GM18498 (cell line): Measurements from ENCODE around the gene LILRB1.
"Not testable (repeated sequence)": the region's sequence is repeated elsewhere in the genome, so short reads cannot be mapped to it uniquely, and the experiment has no call there.

Experiments
- ATAC-seq: cut with Tn5 transposase; IDR thresholded peaks from one replicate; pipeline ENCODE4 v1.9.1; 2021; ENCODE audit warnings: mild to moderate bottlenecking, moderate library complexity; ENCODE audit not compliant: unreplicated experiment

Gene LILRB1

DNA sequence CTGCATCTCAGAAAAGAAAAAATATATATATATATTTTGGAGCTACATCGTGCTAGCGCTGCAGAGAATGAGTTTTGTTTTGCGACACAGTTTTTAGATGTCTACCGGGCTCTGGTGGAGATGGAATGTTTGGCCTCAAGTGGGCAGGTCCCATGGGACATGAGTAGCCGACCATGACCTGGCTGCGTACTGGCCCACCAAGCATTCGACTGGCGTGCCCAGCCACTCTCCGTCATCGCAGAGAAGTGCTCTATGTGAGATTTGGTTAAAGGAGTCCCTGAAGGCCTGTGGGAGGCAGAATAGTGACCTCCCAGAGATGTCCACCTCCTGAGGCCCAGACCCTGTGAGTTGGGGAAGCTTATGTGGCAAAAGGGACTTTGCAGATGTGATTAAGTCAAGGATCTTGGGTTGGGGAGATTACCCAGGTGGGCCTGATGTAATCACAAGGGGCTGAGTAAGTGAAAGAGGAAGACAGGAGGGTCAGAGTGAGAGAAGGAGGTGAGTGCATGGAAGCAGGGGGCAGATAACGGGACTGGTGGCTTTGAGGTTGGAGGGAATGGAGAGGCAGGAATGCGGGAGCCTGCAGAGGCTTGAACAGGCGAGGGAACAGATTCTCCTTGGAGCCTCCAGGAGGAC is 31.7 kb downstream of the LILRB1 start:
- no peak for ATAC-seq

DNA sequence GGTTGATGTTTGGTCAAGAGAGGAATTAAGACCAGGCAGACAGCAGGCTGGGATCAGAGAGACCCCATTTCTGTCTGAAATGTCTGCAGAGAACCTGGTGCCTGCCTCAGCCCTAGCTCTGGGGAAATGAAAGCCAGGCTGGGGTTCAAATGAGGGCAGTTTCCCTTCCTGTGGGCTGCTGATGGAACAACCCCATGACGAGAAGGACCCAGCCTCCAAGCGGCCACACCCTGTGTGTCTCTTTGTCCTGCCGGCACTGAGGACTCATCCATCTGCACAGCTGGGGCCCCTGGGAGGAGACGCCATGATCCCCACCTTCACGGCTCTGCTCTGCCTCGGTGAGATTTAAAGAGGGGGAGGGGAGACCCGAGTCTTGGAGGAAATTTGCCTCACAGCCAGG is 32.4 kb downstream of the LILRB1 start, which contains the start of gene LILRB4:
TSS of gene LILRB4 (plus strand) at position 256 of the 400 bp plus-strand sequence. CDS start at position 305, 49 bp downstream.
- ATAC-seq = no peak

DNA sequence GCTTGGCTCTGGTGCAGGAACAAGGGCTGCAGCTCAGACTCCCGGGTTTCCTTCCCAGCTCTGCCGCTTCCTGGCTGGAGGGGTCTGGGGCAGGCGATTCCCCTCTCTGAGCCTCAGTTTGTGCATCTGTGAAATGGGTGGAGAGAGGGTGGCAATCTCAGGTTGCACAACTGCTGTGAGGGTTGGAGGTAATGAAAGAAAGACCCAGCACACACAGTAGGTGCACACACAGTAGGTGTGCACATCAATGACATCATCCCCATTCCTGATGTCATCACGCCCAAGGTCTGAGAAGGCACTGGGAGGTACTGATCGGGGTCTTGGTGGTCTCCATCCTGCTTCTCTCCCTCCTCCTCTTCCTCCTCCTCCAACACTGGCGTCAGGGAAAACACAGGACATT is 35.2 kb downstream of the LILRB1 start:
- no peak for ATAC-seq

DNA sequence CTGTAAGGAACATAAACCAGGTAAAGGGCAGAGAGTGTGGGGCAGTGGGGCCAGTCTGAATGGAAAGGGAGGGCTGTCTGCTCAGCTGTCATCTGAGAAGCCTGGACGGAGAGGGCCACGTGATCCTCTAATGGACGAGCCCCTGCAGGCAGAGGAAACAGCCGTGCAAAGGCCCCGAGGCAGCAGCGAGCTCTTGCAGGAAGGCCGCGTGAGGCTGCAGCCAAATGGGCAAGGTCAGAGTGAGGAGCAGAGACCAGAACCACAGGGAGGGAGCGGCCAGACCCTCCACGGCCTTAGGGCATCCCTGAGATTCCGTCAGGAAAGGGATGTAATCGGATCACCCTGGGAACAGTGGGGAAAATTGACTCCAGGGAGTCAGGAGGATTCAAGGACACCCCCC is 36.9 kb downstream of the LILRB1 start:
- ATAC-seq = no peak

DNA sequence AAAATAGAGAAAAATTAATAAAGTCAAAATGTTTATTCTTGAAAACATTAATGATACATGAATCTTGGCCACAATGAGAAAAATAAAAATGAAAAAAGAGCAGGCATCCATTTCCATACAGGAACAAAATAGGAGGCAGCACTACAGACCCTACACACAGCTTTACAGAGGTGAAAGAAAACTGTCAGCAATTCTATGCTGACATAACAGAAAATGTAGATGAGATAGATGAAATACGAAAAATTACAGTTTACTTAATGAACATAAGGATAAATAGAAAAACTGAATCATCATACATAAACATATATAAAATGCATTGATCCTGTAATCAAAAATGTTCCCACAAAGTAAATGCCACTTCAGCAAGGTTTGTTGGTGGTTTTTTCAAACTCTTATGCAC is 38.1 kb downstream of the LILRB1 start:
- no peak for ATAC-seq

DNA sequence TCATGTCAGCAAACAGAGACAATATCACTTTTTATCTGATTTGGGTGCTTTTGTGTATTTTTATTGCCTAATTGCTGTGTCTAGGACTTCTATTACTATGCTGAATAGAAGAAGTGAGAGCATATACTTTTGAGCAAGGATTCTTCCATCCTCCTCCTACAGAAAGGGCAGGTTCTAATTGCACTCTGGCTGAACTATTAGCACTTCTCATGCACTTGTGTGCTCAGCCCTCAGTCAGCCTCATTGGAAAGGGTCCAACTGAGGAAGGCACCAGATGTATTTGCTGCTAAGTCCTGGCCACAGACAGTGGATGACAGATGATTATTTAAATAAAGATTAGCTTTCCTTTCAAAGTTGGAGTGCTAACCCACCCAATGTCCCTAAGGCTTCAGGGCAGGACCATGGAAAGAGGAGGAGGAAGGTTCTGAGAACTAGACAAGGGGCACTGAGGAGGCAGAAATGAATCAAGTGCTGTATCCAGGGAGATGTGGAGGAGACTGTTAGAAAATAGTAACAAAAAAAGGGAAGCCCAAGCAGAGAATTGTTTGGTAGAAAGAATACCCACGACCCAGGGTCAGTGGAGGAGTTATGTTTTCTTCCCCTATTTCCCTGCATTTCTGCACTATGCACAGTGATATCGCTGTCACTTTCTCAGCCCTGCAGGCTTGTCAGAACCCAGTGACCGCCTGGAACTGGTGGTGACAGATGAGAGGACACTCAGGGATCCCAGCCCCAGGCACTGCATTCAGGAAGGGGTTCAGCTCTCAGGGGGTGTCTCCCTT is 40.5 kb downstream of the LILRB1 start:
- ATAC-seq = no peak

DNA sequence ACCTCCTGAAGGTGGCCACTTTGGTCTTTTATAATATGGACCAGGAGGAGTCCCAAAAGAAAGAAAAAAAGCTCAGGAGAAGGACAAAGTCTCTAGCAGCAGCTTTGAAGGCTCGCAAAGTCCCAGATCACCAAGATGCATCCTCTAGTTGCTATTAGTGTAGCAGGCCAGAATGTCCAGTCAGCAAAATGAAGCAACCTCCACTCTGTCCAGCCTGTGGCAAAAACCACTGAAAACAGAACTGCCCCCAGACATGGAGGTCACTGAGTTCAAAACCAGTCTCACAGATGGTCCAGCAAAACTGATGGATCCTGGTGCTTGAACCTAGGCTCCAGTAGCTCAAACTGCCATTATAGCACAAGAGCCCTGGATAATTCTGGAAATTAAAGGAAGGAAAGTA is 42.9 kb downstream of the LILRB1 start:
- no peak for ATAC-seq

DNA sequence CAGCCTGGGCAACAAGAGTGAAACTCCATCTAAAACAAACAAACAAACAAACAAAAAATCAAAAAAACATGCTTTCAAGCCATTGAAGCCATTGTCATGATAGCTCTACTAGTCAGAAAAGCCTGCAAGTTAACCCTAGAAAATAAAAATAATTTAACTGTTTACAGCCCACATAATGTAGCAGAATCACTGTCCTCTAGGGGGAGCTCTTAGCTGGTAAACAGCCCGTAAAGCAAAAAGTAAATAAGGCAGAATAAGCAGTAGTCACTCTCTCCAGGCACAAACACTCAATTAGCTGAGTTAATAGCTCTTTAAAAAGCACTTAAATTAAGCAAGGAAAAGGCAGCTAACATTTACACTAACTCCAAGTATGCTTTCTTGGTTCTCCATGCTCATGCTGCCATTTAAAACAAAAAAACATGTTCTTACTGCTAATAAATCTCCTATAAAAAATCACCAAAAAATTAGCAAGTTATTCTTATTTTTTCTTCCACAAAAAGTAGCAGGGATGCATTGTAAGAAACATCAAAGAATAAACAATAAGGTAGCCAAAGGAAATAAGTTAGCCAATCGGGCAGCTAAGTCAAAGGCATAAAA is 43.8 kb downstream of the LILRB1 start:
- no peak for ATAC-seq

DNA sequence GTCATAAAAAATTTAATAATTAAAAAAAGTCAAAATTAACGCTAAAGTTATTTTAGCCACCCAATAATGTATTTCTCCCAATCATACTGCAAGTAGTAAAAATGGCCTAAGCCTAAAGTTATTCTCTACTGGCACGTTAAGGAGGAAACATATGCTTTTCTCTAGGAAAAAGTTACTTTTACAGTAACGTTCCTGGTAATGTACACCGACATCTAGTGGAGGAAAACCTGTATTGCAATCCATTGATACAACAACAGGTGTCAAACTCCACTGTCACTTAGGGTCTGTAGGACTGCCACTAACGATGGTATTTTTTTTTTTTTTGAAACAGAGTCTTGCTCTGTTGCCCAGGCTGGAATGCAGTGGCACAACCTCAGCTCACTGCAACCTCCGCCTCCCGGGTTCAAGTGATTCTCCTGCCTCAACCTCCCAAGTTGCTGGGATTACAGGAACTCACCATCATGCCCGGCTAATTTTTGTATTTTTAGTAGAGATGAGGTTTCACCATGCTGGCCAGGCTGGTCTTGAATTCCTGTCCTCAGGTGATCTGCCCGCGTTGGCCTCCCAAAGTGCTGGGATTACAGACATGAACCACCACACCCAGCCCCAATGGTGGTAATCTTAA is 46.0 kb downstream of the LILRB1 start:
- ATAC-seq = not testable (repeated sequence)

DNA sequence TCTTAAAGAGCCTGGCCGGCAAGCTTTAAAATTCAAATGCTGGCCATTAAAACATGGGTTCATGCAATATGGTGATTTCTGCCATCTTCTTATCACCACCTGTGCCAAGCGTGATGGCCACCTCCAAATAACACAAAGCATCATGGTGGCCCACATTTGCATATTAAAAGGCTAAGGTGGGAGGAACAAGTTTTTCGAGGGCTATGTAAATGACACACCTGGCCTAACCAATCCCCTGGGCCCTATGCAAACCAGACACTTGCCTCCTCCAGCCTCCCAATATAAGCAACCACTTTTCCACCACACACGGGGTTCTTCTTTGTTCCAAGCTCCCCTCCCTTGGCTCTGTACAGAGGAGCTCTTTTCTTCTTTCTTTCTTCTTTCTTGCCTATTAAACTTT is 46.9 kb downstream of the LILRB1 start:
- ATAC-seq = no peak

DNA sequence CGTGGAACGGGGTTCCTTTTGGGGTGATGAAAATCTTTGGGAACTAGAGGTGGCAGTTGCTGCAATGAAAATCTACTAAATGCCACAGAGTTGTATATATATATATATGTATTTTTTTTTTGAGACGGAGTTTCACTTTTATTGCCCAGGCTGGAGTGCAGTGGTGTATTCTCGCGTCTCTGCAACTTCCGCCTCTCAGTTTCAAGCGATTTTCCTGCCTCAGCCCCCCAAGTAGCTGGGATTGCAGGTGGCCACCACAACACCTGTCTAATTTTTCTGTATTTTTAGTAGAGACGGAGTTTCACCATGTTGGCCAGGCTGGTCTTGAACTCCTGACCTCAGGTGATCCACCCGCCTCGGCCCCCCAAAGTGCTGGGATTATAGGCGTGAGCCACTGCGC is 51.3 kb downstream of the LILRB1 start:
- not testable (repeated sequence) for ATAC-seq

DNA sequence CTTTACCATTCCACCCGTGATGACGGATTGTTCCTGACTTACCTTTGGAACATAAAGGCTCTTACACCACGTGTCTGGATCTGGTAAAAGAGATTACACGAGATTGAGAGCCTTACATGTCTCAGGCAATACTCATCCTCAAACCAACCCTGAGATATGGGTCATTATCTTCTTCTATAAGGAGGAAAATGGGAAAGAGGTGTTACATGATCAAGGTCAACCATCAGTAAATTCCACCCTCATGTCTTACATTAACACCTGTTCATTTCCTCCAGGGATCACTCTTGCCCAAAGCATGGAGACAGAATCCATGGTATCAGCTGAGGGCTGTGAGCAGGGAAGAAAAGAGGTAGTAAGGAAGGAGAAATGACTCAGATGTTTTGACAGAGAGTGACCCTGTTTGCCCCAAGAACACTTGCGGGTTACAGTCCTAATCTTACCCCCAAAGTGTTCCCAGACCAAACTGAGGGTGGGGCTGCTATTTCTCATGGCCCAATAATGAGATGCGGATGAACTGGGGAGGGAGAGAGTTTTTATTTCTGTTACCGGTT is 52.1 kb downstream of the LILRB1 start:
- ATAC-seq = no peak

DNA sequence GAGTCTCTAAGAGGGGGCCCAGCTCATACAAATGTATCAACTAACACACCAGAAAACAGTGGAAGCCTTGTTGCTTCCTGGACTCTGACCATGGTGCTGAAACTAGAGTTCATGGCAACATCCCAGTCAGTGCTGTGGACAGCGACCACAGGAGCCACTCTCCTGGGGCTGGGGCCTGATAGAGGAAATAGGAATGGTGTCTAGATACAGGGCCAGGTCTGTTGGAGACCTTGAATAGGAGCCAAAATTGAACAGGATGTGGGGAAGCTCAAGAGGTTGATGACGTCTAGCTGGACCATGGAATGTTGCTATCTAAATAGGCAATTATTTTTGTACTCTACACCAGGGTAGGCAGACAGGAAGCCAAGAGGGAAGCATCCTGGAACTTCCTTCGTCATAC is 54.2 kb downstream of the LILRB1 start:
- no peak for ATAC-seq
